GM12878 (cell line): Measurements from ENCODE around the gene RAB28. TPM values are rescaled to one million over a fixed set of nuclear protein-coding genes. Genes with fewer than 3 reads are reported as not detected.

ENCODE experiments used
- ATAC-seq: fragments of 200-7000 bp; cut with Tn5 transposase; 3 replicates; pipeline ENCODE4 v1.9.1; 2020; ENCODE audit warnings: mild to moderate bottlenecking, moderate library complexity
- BruUV-seq: library from RNA; stranded (reverse); fragments of 400-500 nt; replicated peaks from 2 replicates; lab custom pipeline; 2021; lab: Mats Ljungman, UMichigan
- CTCF ChIA-PET: fragments of 300-600 bp; sonication (Branson Sonifier 250); formaldehyde crosslinking; extraction: SDS; loops from one replicate; lab custom pipeline; 2021; ENCODE audit warnings: inconsistent platforms; lab: Yijun Ruan, JAX
- POLR2A ChIA-PET: fragments of 350-600 bp; formaldehyde crosslinking; extraction: SDS; loops from one replicate; lab custom pipeline; 2021; ENCODE audit warnings: inconsistent platforms; lab: Charles Lee
- RAD21 ChIA-PET: fragments of 300-600 bp; sonication (Branson Sonifier 250); formaldehyde crosslinking; loops from one replicate; lab custom pipeline; 2023; ENCODE audit warnings: antibody characterized with exemption; ENCODE audit not compliant: unreplicated experiment; lab: Charles Lee
- SMC1A ChIA-PET: fragments of 300-600 bp; sonication (Branson Sonifier 250); formaldehyde crosslinking; loops from one replicate; lab custom pipeline; 2023; ENCODE audit not compliant: unreplicated experiment, uncharacterized antibody; lab: Charles Lee
- DNase-seq: peaks from one replicate; pipeline ENCODE4 v3.0.0-alpha.2; 2011; ENCODE audit warnings: low read depth, low spot score
- FAIRE-seq: peaks from 3 replicates; lab custom pipeline; 2011; peaks lifted over from hg19 to GRCh38; lab: Jason Lieb, UNC
- H2AFZ ChIP-seq: 2 replicates; pipeline ENCODE4 v1.6.0; 2011; ENCODE audit warnings: low read depth, low read length, control low read depth; ENCODE audit not compliant: control insufficient read depth
- H3K27ac ChIP-seq: 2 replicates; pipeline ENCODE4 v1.5.1; 2011; ENCODE audit warnings: control low read depth; ENCODE audit not compliant: control insufficient read depth, insufficient read depth
- H3K27me3 ChIP-seq, 2 experiments: replicated peaks in 1 of 2; 2 replicates each; pipeline versions ENCODE4 v1.6.0 to v1.6.1; 2011; ENCODE audit warnings: low read length in 1 of 2; ENCODE audit not compliant: control insufficient read depth in 2 of 2, insufficient read depth in 2 of 2
- H3K36me3 ChIP-seq, 2 experiments: 2 replicates each; pipeline ENCODE4 v1.5.1; 2011; ENCODE audit warnings: low read length in 1 of 2; ENCODE audit not compliant: control insufficient read depth in 2 of 2, insufficient read depth in 2 of 2
- H3K4me1 ChIP-seq: 2 replicates; pipeline ENCODE4 v1.6.1; 2011; ENCODE audit warnings: mild to moderate bottlenecking, low read length, moderate library complexity, mixed read lengths; ENCODE audit not compliant: control insufficient read depth, insufficient read depth
- H3K4me2 ChIP-seq: 2 replicates; pipeline ENCODE4 v1.6.0; 2011; ENCODE audit warnings: control low read depth; ENCODE audit not compliant: control insufficient read depth, insufficient read depth
- H3K4me3 ChIP-seq: fragments of 200-600 bp; sonication (generic); 2 replicates; pipeline ENCODE4 v1.5.1; 2016
- H3K79me2 ChIP-seq: 2 replicates; pipeline ENCODE4 v1.6.0; 2011; ENCODE audit warnings: low read length; ENCODE audit not compliant: control insufficient read depth, insufficient read depth
- H3K9ac ChIP-seq: 2 replicates; pipeline ENCODE4 v1.8.0; 2011; ENCODE audit warnings: low read length, control low read depth, mixed read lengths; ENCODE audit not compliant: control insufficient read depth, insufficient read depth
- H3K9me3 ChIP-seq: replicated peaks from 3 replicates; pipeline ENCODE4 v1.5.1; 2011; ENCODE audit warnings: mild to moderate bottlenecking, low read length; ENCODE audit not compliant: control insufficient read depth, insufficient read depth
- H4K20me1 ChIP-seq: 2 replicates; pipeline ENCODE4 v1.6.0; 2011; ENCODE audit not compliant: control insufficient read depth, insufficient read depth
- ASH2L ChIP-seq: fragments of 300-600, 200-600 bp; sonication (generic); IDR thresholded peaks from 2 replicates; pipeline ENCODE4 v1.6.1; 2017; ENCODE audit warnings: low read depth, mild to moderate bottlenecking, borderline replicate concordance
- CBFB ChIP-seq: IDR thresholded peaks from 2 replicates; pipeline ENCODE4 v1.6.1; 2016; ENCODE audit warnings: antibody characterized with exemption, low read depth
- CHD4 ChIP-seq: fragments of 200-600 bp; sonication (generic); IDR thresholded peaks from 2 replicates; pipeline ENCODE4 v1.6.1; 2016; ENCODE audit warnings: mild to moderate bottlenecking
- EED ChIP-seq: sonication (generic); IDR thresholded peaks from 2 replicates; pipeline ENCODE4 v1.6.1; 2016; ENCODE audit warnings: antibody characterized with exemption, low read depth
- ESRRA ChIP-seq: IDR thresholded peaks from 2 replicates; pipeline ENCODE4 v1.6.1; 2012; ENCODE audit warnings: mild to moderate bottlenecking, low read length, improper control_type of control experiment
- EZH2 ChIP-seq: IDR thresholded peaks from 2 replicates; pipeline ENCODE4 v1.6.1; 2012; ENCODE audit warnings: low read depth, mild to moderate bottlenecking, control low read depth, inconsistent platforms, low read length, borderline replicate concordance; ENCODE audit not compliant: control insufficient read depth
- FOXM1 ChIP-seq: IDR thresholded peaks from 2 replicates; pipeline ENCODE4 v1.6.1; 2012; ENCODE audit warnings: low read depth, mild to moderate bottlenecking, inconsistent platforms, low read length, moderate library complexity
- HCFC1 ChIP-seq: fragments of 150-350 bp; IDR thresholded peaks from 2 replicates; pipeline ENCODE4 v1.6.1; 2014; ENCODE audit warnings: low read length
- HDAC2 ChIP-seq: fragments of 200-600 bp; sonication (generic); IDR thresholded peaks from 2 replicates; pipeline ENCODE4 v1.6.1; 2017
- NFXL1 ChIP-seq: fragments of 450-650 bp; IDR thresholded peaks from 2 replicates; pipeline ENCODE4 v1.6.1; 2017; ENCODE audit warnings: antibody characterized with exemption, mild to moderate bottlenecking, borderline replicate concordance
- NFYB ChIP-seq: IDR thresholded peaks from 2 replicates; pipeline ENCODE4 v1.6.1; 2011; ENCODE audit warnings: low read depth, mild to moderate bottlenecking, low read length, improper control_type of control experiment, moderate library complexity; ENCODE audit not compliant: insufficient read depth
- POLR2A ChIP-seq: IDR thresholded peaks from 2 replicates; pipeline ENCODE4 v1.6.1; 2011; ENCODE audit warnings: low read depth, mild to moderate bottlenecking, low read length
- RB1 ChIP-seq: fragments of 450-650 bp; formaldehyde crosslinking; IDR thresholded peaks from 2 replicates; pipeline ENCODE4 v1.6.1; 2017; ENCODE audit warnings: mild to moderate bottlenecking, borderline replicate concordance
- RELA ChIP-seq: fragments of 450-650 bp; IDR thresholded peaks from 2 replicates; pipeline ENCODE4 v1.8.0; 2014; ENCODE audit warnings: borderline replicate concordance; ENCODE audit not compliant: partially characterized antibody
- SP1 ChIP-seq: IDR thresholded peaks from one replicate; pipeline ENCODE4 v1.6.1; 2011; ENCODE audit warnings: low read depth, low read length
- TARDBP ChIP-seq: IDR thresholded peaks from 2 replicates; pipeline ENCODE4 v1.6.1; 2016; ENCODE audit warnings: borderline replicate concordance
- TBL1XR1 ChIP-seq: IDR thresholded peaks from 2 replicates; pipeline ENCODE4 v1.6.1; 2012; ENCODE audit warnings: low read depth, low read length, improper control_type of control experiment
- WGBS: methylation state at CpG from one replicate; pipeline ENCODE4 v1.1.6; 2016; ENCODE audit warnings: low lambda C conversion rate; ENCODE audit not compliant: insufficient replicate concordance, insufficient coverage; ENCODE audit errors: missing lambda C conversion rate; 5-methylcytosine and 5-hydroxymethylcytosine counted together
- in situ Hi-C: fragments of 300-500 bp; cut with MboI; formaldehyde crosslinking; loops from 9 replicates; pipeline ENCODE4 v1.14.3; 2018; ENCODE audit warnings: mixed read lengths
- intact Hi-C: fragments of 100-400 bp; cut with micrococcal nuclease; formaldehyde crosslinking; loops from one replicate; pipeline ENCODE4 v1.14.2; 2022; ENCODE audit not compliant: unreplicated experiment
- polyA plus RNA-seq, 11 experiments: library from polyadenylated mRNA; depleted of rRNA in 4 of 11; unstranded in 6 of 11; stranded (reverse) in 5 of 11; fragments of >200 nt; fragmentation: Nextera tagmentation in 4 of 11; fragmentation: Illumina TruSeq in 1 of 11; extraction: Ambion mirVana in 4 of 11; extraction: Trizol in 1 of 11; gene quantifications; 1 replicate in 1 of 11; 2 replicates in 10 of 11; pipeline versions ENCODE4 v1.2.1 to v1.2.3, GENCODE V29; 2011 to 2016; ENCODE audit warnings: inconsistent platforms in 2 of 11, missing spikeins in 2 of 11, low read depth in 1 of 11
- total RNA-seq, 4 experiments: library from RNA; depleted of rRNA in 3 of 4; stranded (reverse); fragments of >200 nt in 3 of 4; fragmentation: Illumina TruSeq in 1 of 4; extraction: Trizol in 1 of 4; gene quantifications; 2 replicates each; pipeline versions ENCODE4 v1.2.1 to v1.2.3, GENCODE V29; 2013 to 2021
- TF ChIP-seq, protein P1 (sequence below): fragments of 450-650 bp; formaldehyde crosslinking; IDR thresholded peaks from 2 replicates; pipeline ENCODE4 v1.4.0; 2022; ENCODE audit warnings: mild to moderate bottlenecking, moderate library complexity
- TF ChIP-seq, protein P2 (sequence below): IDR thresholded peaks from 2 replicates; pipeline ENCODE4 v1.6.1; 2012; ENCODE audit warnings: low read depth, low read length, improper control_type of control experiment

RAB28 gene
- total and polyA plus RNA-seq, 10 of the 15 experiments (the other 5 are each of a cell fraction or from before 2014, with no cell fraction given): 5.8 to 29.3 (median 16.9) TPM

DNA sequence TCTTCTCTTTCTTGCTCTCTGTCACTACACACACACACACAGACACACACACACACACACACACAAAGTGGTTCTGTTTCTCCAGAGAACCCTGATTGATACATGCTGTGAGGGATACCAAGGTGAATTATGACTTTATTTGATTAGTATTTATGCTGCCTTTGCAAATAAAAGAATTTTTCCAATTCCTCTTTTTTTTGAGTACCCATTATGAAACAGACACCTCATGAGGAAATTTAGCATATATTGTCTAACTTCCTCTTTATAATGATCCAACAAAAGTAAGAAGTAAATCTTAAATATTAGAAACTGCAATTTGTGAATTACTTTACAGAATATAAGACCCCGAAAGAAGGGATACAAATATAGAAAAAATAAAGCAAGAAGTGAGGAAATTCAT is 14.3 kb upstream of the RAB28 start (continued):
- TF ChIP-seq, protein P1, sequence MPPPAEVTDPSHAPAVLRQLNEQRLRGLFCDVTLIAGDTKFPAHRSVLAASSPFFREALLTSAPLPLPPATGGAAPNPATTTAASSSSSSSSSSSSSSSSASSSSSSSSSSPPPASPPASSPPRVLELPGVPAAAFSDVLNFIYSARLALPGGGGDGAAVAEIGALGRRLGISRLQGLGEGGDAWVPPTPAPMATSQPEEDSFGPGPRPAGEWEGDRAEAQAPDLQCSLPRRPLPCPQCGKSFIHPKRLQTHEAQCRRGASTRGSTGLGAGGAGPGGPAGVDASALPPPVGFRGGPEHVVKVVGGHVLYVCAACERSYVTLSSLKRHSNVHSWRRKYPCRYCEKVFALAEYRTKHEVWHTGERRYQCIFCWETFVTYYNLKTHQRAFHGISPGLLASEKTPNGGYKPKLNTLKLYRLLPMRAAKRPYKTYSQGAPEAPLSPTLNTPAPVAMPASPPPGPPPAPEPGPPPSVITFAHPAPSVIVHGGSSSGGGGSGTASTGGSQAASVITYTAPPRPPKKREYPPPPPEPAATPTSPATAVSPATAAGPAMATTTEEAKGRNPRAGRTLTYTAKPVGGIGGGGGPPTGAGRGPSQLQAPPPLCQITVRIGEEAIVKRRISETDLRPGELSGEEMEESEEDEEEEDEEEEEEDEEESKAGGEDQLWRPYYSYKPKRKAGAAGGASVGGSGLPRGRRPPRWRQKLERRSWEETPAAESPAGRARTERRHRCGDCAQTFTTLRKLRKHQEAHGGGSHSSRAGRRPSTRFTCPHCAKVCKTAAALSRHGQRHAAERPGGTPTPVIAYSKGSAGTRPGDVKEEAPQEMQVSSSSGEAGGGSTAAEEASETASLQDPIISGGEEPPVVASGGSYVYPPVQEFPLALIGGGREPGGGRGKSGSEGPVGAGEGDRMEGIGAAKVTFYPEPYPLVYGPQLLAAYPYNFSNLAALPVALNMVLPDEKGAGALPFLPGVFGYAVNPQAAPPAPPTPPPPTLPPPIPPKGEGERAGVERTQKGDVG (CRISPR knock-in tag): no peak
- TF ChIP-seq FOXM1 (no peak), TBL1XR1 (no peak), CHD4 (no peak)

DNA sequence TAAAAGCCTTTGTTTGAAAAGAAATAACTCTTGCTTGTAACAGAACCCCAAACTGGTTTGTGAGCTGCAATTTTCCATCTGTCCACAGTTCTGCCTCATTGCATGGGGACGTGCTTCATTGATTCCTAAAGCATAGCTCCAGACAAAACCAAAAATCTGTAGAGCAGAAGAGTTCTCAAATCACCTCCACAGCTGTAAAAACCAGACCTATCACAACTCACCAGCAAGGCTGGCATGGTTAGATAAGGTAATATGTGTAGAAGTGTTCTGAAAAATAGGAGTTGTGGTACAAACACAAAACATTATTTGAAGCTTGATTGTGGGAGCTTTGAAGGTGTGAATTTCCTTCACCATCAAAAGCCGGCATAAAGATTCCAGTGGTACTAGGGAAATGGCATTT is 12.5 kb upstream of the RAB28 start:
- no TSS peak for BruUV-seq
- in situ Hi-C loops: no loop called here
- ATAC-seq: no peak
- no peaks in the 10 kb centered on the region for H3K79me2 ChIP-seq
- no peak overlapping the region for H3K9ac ChIP-seq
- H3K4me2 ChIP-seq: no peak overlapping the region
- ChIA-PET CTCF (no interaction called here), POLR2A (no interaction called here), SMC1A (interaction anchor here (0.6 kb wide), 1 partner anchor 297 kb away, joined by 3 read pairs; no protein-coding TSS in a partner anchor), RAD21 (no interaction called here)
- no peak overlapping the region for H2AFZ ChIP-seq
- no peak overlapping the region for H3K4me3 ChIP-seq
- intact Hi-C loops: no loop called here
- H3K4me1 ChIP-seq: no peaks in the 10 kb centered on the region
- no peaks in the 10 kb centered on the region for H4K20me1 ChIP-seq
- 42% methylated on average over 2 of the region's 2 CpGs for WGBS
- no peak overlapping the region for H3K27ac ChIP-seq
- H3K9me3 ChIP-seq: no peaks in the 10 kb centered on the region
- no peak for FAIRE-seq
- no peak for TF ChIP-seq POLR2A
- TF ChIP-seq SP1: no peak
- no peak for TF ChIP-seq HDAC2
- TF ChIP-seq ESRRA: no peak
- TF ChIP-seq, protein P2, sequence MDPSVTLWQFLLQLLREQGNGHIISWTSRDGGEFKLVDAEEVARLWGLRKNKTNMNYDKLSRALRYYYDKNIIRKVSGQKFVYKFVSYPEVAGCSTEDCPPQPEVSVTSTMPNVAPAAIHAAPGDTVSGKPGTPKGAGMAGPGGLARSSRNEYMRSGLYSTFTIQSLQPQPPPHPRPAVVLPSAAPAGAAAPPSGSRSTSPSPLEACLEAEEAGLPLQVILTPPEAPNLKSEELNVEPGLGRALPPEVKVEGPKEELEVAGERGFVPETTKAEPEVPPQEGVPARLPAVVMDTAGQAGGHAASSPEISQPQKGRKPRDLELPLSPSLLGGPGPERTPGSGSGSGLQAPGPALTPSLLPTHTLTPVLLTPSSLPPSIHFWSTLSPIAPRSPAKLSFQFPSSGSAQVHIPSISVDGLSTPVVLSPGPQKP: no peak
- TF ChIP-seq NFXL1: no peak
- TF ChIP-seq RELA: no peak
- no peak for TF ChIP-seq HCFC1
- TF ChIP-seq NFYB: no peak
- no peak for TF ChIP-seq RB1
- TF ChIP-seq TARDBP: no peak
- no peak for TF ChIP-seq EED
- TF ChIP-seq CBFB: no peak
- no peak for TF ChIP-seq ASH2L
- TF ChIP-seq EZH2: no peak
- DNase-seq: no peak
- peaks cover 0 to 4% of the 10 kb centered on the region in 2 experiments; a peak in 1 of 4 replicates for H3K27me3 ChIP-seq
- H3K36me3 ChIP-seq: no peaks in the 10 kb centered on the region
